Neuron (in vitro differentiated cells): ENCODE measurements around the gene ESYT2.
A peak's percentile ranks its signal among the peaks of the same experiment; 100 is the strongest.

Experiments used
- H2AFZ ChIP-seq: one replicate; pipeline ENCODE4 v1.6.1; 2013; ENCODE audit warnings: low read depth, mild to moderate bottlenecking, inconsistent platforms, low read length, moderate library complexity
- H3K27me3 ChIP-seq: one replicate; pipeline ENCODE4 v1.6.1; 2013; ENCODE audit warnings: low read length; ENCODE audit not compliant: insufficient read depth
- H3K36me3 ChIP-seq: one replicate; pipeline ENCODE4 v1.6.1; 2013; ENCODE audit warnings: low read length; ENCODE audit not compliant: insufficient read depth
- H3K4me1 ChIP-seq: one replicate; pipeline ENCODE4 v1.6.1; 2013; ENCODE audit warnings: low read length; ENCODE audit not compliant: insufficient read depth
- H3K4me3 ChIP-seq: 2 replicates; pipeline ENCODE4 v1.5.1; 2013; ENCODE audit warnings: mild to moderate bottlenecking, low read length, moderate library complexity
- H3K9me3 ChIP-seq: one replicate; pipeline ENCODE4 v1.6.1; 2013; ENCODE audit warnings: low read length

ESYT2 gene

DNA sequence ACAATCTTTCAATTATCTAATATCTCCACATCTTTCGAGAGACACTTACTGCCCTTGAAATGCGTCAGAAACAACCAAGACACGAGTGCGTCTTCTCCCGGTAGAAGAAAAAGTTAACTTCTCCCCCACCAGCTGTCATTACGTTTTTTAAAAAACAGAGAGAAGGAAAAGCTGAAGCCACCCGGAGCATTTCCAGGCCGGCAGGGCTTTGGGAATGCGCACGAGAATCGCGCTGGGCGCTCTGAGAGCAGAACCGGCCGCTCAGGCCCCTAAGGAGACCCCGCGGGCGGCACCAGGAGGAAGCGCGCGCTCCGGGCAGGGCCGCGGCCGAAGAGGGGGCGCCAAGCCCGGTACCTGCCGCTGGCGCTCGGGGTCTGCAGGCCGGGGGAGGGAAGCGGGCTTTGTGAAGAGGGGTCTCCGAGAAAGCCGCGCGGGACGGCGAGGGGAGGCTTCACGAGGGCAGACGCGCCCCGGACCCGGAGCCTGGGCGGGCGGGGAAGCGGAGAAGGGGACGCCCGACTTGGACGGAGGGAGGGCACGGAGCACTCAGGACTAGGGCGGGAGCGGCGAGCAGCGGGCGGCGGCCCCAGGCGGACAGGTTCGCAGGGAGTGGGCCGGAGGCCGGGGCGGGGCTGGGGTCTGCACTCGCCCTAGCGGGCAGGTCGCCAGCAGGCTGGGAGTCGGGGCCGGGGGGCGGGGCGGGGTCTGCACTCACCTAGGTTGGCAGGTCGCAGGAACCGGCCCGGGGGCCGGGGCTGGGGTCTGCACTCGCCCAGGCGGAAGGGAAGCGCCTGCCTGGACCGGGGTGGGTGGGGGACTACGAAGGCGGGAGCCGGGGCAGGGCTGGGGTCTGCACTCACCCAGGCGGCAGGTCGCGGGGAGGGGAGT is 932 bp downstream of the ESYT2 start:
- Histone ChIP-seq H3K4me1 (peaks cover 17% of the 10 kb centered on the region), H3K9me3 (no peaks in the 10 kb centered on the region), H3K4me3 (peak overlapping the region; percentile 86), H3K27me3 (no peaks in the 10 kb centered on the region), H2AFZ (peak overlapping the region; percentile 92), H3K36me3 (no peaks in the 10 kb centered on the region)

DNA sequence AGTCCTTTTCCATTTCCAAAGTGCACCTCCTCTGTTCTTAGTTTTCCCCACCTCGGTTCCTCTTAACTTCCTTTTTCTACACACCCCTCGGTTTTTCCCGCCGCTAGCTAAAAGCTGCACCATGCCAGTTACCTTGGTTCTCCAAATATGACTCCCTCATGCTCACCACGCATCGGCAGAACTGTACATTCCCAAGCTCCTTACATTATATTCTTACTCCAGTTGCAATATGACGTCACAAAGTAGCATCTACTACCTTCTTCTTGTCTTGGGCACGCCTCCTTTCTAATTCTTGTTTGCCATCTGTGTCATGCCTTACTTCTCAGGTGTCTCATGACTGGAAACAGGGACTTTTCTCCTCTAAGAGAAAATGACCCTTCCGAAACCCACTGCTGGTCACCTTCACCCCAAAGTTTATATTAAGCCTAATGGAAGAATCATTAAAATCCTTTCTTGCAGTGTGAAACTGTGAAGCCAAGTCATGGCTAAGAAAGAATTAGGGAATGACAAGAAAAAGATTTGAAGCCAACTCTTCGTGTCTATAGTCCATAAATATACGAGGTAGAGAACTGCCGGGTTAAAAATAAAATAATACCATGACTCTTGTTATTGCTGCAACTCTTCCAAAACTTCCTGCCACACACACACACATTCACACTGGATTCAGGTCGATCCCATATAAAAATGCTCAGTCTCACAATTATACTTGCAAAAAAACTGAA is 1.7 kb downstream of the ESYT2 start:
- Histone ChIP-seq H3K27me3 (no peaks in the 10 kb centered on the region), H3K9me3 (no peaks in the 10 kb centered on the region), H3K4me3 (peak overlapping the region; percentile 86), H2AFZ (peak overlapping the region; percentile 92), H3K4me1 (peaks cover 17% of the 10 kb centered on the region), H3K36me3 (no peaks in the 10 kb centered on the region)

- Histone ChIP-seq H3K27me3 (no peaks in the 10 kb centered on the region), H2AFZ (no peak overlapping the region), H3K4me3 (no peak overlapping the region), H3K9me3 (no peaks in the 10 kb centered on the region), H3K4me1 (peaks cover 22% of the 10 kb centered on the region), H3K36me3 (no peaks in the 10 kb centered on the region)
These were observed 3.5 kb downstream of the ESYT2 start for GRCh38 chr7:158825628-158826289.

- peaks cover 15% of the 10 kb centered on the region for H3K4me1 ChIP-seq
- H3K27me3 ChIP-seq = no peaks in the 10 kb centered on the region
- H3K9me3 ChIP-seq = no peaks in the 10 kb centered on the region
- no peaks in the 10 kb centered on the region for H3K36me3 ChIP-seq
- H2AFZ ChIP-seq = no peak overlapping the region
- no peak overlapping the region for H3K4me3 ChIP-seq
These were observed 5.3 kb downstream of the ESYT2 start for GRCh38 chr7:158824028-158824427.

DNA sequence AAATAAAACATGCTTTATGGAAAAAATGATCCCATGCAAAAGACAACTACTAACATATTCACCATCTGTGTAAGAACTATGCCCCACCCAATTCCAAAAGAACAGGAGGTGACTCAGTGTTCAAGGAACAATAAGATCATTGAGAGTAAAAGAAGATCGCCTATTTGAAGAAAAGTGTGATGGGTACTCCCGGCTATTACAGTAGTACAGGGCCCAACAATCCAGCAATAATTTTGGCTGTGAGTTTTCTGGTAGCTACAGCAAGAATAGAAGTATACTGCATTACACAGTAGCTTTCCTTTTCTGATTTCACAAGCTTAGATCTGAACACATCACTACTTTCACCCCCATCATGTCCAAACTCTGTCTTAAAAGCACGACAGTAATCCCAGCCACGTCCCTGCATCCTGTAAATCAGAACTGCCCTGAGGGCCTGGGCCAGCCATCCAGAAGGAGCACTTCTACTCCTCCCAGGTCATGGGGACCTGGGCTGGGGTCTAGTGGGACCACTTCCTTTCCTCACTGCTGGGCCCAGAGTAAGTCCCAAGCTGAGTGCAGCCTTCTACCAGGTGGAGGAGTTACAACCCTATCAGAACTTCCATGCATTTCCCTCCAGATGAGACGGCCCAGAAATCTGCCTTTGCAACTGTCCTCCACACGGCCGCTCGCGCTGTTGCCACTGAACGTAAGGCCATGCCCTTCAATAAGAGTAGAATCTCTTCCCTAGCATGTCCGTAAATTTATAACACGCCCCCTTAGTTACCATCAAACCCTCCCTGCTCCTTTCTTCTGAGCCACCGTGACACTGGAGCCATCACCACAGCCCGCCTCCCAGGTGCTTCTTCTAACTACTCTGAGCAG is 7.9 kb downstream of the ESYT2 start:
- Histone ChIP-seq H3K36me3 (no peaks in the 10 kb centered on the region), H3K4me3 (no peak overlapping the region), H2AFZ (no peak overlapping the region), H3K9me3 (no peaks in the 10 kb centered on the region), H3K27me3 (no peaks in the 10 kb centered on the region), H3K4me1 (peaks cover 15% of the 10 kb centered on the region)

GRCh38 chr7:158820656-158821055 is 8.7 kb downstream of the ESYT2 start:
- Histone ChIP-seq H3K27me3 (no peaks in the 10 kb centered on the region), H3K4me1 (peaks cover 15% of the 10 kb centered on the region), H3K36me3 (no peaks in the 10 kb centered on the region), H2AFZ (no peak overlapping the region), H3K4me3 (no peak overlapping the region), H3K9me3 (no peaks in the 10 kb centered on the region)

DNA sequence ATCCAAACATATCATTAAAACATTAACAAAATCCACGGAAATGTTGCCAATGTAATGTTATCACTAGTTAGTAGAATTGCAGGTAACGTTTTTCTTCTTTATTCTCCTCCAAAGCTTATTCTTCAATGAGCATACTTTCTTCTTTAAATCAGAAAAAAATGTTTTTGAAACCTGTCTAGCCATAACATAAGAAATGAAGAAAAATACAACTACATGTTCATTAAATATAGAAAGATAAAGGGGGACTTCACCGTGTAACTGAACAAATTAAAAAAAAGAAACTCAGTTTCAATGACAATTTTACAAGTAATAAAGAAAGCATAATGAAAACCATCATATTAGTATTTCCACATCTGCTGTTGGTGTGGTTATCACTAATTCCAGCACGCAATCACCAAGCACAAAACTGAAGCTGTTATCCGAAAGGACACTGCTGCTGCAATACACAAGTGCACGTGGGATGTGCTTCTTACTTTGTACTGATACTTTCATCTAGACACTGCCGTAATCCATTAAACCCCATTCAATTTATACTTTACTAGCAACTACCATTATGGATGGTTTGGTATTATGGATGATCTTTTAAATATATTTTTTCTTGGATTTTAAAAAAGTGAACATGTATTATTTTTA is 9.6 kb downstream of the ESYT2 start:
- Histone ChIP-seq H3K27me3 (no peaks in the 10 kb centered on the region), H2AFZ (no peak overlapping the region), H3K4me3 (no peak overlapping the region), H3K9me3 (no peaks in the 10 kb centered on the region), H3K36me3 (no peaks in the 10 kb centered on the region), H3K4me1 (peaks cover 15% of the 10 kb centered on the region)

DNA sequence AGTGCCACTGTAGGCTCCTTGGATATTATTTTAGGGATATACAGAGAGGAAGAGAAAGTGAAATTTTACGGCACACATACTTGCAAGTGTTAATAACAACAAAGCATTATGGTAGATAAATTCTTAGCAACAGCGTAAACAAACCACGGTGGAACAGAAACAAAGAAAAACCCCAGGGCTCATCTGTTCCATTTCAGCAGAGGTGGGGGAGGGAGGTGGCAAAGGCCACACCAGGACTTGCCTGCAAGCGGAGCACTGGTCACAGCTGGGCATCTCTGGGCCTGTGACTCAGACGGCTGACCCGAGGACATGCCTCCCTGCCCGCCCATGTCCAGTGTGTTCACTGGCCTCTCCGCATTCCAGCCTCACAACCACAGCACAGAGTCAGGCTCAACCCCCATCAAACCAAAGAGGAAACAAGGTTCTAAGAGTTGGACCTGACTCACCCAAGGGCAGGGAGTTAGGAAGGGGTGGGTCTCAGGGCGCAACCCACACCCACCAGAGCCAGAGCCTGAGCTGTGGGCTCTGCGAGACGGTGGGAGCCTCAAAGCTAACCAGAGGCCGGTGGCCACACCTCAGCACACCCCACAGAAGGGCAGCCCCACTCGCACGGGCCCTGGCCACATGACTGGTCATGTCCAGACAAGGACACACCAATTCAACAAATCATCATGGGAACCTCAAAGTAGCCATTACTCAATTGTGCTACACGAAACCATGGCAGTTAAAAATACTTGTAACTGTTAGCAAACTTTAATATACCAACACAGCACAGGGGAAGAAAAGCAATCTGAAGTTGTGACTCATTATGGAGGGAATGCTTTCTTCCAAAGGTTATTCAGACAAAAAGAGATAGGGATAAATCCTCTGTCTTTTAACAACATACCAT is 10.7 kb downstream of the ESYT2 start:
- Histone ChIP-seq H3K36me3 (no peaks in the 10 kb centered on the region), H2AFZ (peak overlapping the region; percentile 4), H3K9me3 (no peaks in the 10 kb centered on the region), H3K4me3 (no peak overlapping the region), H3K27me3 (no peaks in the 10 kb centered on the region), H3K4me1 (peaks cover 15% of the 10 kb centered on the region)

GRCh38 chr7:158816995-158817394 is 12.3 kb downstream of the ESYT2 start:
- Histone ChIP-seq H3K4me3 (no peak overlapping the region), H2AFZ (no peak overlapping the region), H3K36me3 (no peaks in the 10 kb centered on the region), H3K9me3 (no peaks in the 10 kb centered on the region), H3K27me3 (no peaks in the 10 kb centered on the region), H3K4me1 (peaks cover 15% of the 10 kb centered on the region)

DNA sequence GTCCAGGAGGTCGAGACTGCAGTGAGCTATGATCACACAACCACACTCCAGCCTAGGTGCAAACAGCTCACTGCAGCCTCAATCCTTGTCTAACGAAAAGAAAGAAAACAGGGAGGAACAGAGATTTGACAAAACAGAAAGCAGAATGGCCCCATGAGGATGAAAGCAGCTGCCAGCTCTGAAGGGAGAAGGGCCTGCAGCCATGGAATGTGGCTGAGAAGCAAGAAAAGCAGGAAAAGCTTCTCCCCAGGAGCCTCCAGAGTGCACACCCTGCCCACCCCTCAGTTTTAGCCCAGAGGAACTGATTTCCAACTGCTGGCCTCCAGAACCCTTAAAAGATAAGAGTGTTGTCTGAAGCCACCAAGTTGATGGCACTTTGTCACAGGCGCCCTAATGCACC is 13.0 kb downstream of the ESYT2 start:
- Histone ChIP-seq H3K27me3 (no peaks in the 10 kb centered on the region), H2AFZ (no peak overlapping the region), H3K9me3 (no peaks in the 10 kb centered on the region), H3K4me1 (peaks cover 11% of the 10 kb centered on the region), H3K36me3 (no peaks in the 10 kb centered on the region), H3K4me3 (no peak overlapping the region)

DNA sequence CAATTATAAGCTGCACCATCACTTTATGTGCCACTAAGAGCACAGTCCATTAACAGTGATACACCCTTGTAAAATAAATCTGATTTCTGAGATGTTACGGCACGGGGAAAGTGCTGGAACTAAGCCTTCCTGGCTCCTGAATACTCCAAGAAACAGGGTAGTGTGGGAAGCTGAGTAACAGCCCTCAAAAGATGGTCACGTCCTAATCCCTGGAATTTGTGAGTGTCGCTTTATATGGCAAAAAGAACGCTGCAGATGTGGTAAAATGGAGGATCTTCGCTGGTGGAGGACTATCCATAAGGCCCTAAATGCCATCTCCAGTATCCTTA is 13.5 kb downstream of the ESYT2 start:
- H2AFZ ChIP-seq = no peak overlapping the region
- H3K4me3 ChIP-seq = no peak overlapping the region
- no peaks in the 10 kb centered on the region for H3K27me3 ChIP-seq
- no peaks in the 10 kb centered on the region for H3K36me3 ChIP-seq
- peaks cover 11% of the 10 kb centered on the region for H3K4me1 ChIP-seq
- no peaks in the 10 kb centered on the region for H3K9me3 ChIP-seq
